Stimulated activated naive CD8-positive, alpha-beta T cell treated with anti-CD3 and anti-CD28 coated beads, Interleukin-15, Interleukin-2, amounts not matched to agents 100 ng/mL and 50 ng/mL, for 24 hours (primary cell): ENCODE data around the gene CDK17.
"Not testable (repeated sequence)": the region's sequence is repeated elsewhere in the genome, so short reads cannot be mapped to it uniquely, and the experiment has no call there.

Experiments used
- H3K27ac Mint-ChIP-seq: one replicate; pipeline ENCODE4 v1.8.0; 2021; ENCODE audit warnings: mild to moderate bottlenecking, mixed read lengths
- H3K27me3 Mint-ChIP-seq: one replicate; pipeline ENCODE4 v1.8.0; 2021; ENCODE audit warnings: mixed read lengths
- H3K36me3 Mint-ChIP-seq: one replicate; pipeline ENCODE4 v1.8.0; 2021; ENCODE audit warnings: low read depth, mixed read lengths
- H3K4me1 Mint-ChIP-seq: one replicate; pipeline ENCODE4 v1.8.0; 2021; ENCODE audit warnings: low read depth, mixed read lengths
- H3K4me3 Mint-ChIP-seq: one replicate; pipeline ENCODE4 v1.8.0; 2021; ENCODE audit warnings: mild to moderate bottlenecking, mixed read lengths
- H3K9me3 Mint-ChIP-seq: one replicate; pipeline ENCODE4 v1.8.0; 2021; ENCODE audit warnings: mixed read lengths

The CDK17 gene

DNA sequence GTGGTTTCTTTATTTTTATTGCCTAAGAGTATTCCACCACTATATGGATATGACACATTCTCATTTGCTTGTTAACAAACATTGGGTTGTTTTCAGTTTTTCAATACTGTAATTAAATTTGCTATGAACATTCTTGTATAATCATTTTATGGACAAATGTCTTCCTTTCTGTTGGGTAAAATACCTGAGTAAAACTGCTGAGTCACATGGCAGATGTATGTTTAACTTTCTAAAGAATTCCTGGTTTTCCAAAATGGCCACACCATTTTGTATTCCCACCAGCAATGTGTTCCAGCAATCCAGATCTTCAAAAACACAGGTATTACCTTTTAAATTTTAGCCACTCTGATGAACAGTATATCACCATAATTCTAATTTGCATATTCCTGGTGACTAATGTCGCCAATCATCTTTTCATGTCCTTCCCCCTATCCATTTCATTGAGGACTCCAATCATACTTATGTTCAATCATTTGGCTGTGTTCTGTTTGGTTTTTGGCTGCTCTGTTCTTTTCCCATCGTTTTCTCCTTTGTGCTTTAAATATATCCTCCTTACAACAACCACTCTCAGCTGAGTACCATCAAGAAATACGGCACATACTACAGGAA is 36.0 kb downstream of the CDK17 start:
- peaks cover 84% of the 10 kb centered on the region for H3K4me1 Mint-ChIP-seq
- H3K27ac Mint-ChIP-seq = peak overlapping the region; percentile 6
- no peaks in the 10 kb centered on the region for H3K9me3 Mint-ChIP-seq
- no peaks in the 10 kb centered on the region for H3K36me3 Mint-ChIP-seq
- no peak overlapping the region for H3K4me3 Mint-ChIP-seq
- H3K27me3 Mint-ChIP-seq = no peaks in the 10 kb centered on the region

DNA sequence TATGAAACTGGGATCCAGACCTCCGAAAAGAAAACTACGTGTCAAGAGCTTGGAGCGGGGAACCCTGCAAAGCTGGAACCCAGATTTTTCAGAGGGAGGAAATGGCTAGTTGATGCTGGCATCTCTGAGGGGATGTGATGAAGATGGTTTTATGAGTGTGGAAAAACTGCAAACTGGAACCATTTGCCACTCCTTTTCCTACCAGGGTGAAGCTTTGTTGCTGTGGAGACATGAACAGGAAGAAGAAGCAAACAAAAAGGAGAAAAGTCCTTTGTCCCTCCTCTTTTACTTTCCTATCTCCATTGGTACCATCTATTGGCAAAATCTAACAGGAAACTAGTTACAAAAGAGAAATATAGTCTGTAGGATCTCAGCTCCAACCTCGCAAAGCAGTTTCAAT is 39.2 kb downstream of the CDK17 start:
- no peak overlapping the region for H3K27ac Mint-ChIP-seq
- H3K4me1 Mint-ChIP-seq = peaks cover 79% of the 10 kb centered on the region
- no peaks in the 10 kb centered on the region for H3K27me3 Mint-ChIP-seq
- H3K4me3 Mint-ChIP-seq = no peak overlapping the region
- H3K9me3 Mint-ChIP-seq = no peaks in the 10 kb centered on the region
- H3K36me3 Mint-ChIP-seq = peaks cover 4% of the 10 kb centered on the region

DNA sequence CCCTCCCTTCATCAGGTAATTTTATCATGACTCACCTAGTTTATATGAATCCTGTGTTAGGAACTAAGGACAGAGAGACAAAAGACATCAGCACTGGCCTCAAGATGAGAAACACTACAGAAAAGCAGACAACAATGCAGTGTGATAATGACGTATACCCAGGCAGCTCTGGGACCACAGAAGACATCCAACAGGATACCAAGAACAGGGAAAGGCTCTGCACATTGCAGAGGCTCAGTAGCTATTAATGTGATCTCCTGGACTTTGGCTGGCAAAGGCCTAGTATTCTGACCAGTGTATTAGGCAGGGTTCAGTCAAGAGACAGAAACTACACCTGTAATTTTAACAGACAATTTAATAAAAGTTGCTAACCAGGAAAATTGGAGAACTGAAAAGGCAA is 39.7 kb downstream of the CDK17 start:
- peaks cover 4% of the 10 kb centered on the region for H3K36me3 Mint-ChIP-seq
- H3K9me3 Mint-ChIP-seq = no peaks in the 10 kb centered on the region
- H3K27me3 Mint-ChIP-seq = no peaks in the 10 kb centered on the region
- peaks cover 76% of the 10 kb centered on the region for H3K4me1 Mint-ChIP-seq
- H3K27ac Mint-ChIP-seq = no peak overlapping the region
- H3K4me3 Mint-ChIP-seq = no peak overlapping the region

DNA sequence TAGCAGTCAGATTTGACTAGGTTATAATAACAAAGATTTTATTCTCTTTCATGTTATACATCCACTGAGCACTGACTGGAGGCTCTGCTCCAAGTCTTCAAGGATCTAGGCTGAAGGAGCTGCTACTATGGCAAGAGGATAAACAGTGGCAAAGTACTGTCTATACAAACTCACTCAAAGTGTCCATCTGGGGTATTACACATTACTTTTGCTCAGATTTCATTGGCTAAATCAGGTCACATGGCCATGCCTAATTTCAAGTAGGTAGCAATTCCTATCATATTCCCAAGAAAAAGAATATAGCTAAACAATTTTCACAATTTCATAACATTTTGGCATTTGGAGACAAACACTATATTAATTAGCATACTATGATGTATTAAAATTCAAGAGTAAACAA is 40.9 kb downstream of the CDK17 start:
- H3K4me1 Mint-ChIP-seq = peaks cover 74% of the 10 kb centered on the region
- peaks cover 4% of the 10 kb centered on the region for H3K36me3 Mint-ChIP-seq
- no peak overlapping the region for H3K27ac Mint-ChIP-seq
- H3K4me3 Mint-ChIP-seq = no peak overlapping the region
- H3K9me3 Mint-ChIP-seq = no peaks in the 10 kb centered on the region
- no peaks in the 10 kb centered on the region for H3K27me3 Mint-ChIP-seq

DNA sequence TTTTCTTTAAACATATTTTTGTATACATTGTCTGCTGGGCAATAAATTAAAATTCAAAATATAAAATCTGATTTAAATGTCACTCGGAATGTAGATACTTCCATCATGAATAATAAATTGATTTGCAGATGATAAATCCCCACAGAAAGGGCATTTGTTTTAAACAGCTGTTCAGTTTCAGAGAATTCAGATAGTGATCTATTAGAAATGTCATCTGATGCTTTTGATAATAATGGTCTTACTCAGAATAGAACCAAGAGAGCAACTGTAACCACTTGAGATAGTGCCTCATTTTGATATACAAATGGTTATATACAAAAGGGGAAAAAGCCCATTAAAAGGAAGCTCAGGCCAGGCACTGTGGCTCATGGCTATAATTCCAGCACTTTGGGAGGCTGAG is 43.4 kb downstream of the CDK17 start:
- H3K36me3 Mint-ChIP-seq = peaks cover 4% of the 10 kb centered on the region
- H3K9me3 Mint-ChIP-seq = no peaks in the 10 kb centered on the region
- no peaks in the 10 kb centered on the region for H3K27me3 Mint-ChIP-seq
- peaks cover 77% of the 10 kb centered on the region for H3K4me1 Mint-ChIP-seq
- H3K27ac Mint-ChIP-seq = no peak overlapping the region
- no peak overlapping the region for H3K4me3 Mint-ChIP-seq

DNA sequence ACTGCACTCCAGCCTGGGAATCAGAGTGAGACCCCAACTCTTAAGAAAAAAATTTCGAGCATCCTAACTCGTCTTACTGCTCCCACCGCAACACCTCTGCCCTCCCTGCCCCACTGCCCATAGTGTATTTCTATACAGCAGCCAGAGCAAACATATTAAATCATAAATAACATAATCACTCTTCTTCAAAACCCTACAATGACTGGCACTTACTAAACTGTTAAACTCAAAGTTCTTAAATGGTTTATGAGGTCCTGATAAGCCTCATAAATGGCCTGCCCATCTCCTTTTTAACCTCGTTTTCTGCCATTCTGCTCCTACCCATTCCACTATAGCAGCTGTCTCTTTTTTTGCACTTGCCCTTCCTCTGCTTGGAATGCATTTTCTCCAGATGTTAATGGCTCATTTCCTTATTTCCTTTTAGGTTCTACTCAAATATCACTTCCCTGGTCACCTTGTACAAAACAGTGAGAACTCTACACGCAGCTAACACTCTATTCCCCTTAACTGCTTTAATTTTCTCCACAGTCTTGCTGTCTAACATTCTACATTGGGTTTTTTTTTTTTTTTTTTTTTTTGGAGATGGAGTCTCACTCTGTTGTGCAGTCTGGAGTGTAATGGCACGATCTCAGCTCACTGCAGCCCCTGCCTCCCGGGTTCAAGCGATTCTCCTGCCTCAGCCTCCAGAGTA is 45.2 kb downstream of the CDK17 start:
- Mint-ChIP-seq H3K27me3 (no peaks in the 10 kb centered on the region), H3K9me3 (no peaks in the 10 kb centered on the region), H3K27ac (no peak overlapping the region), H3K4me3 (no peak overlapping the region), H3K4me1 (peaks cover 75% of the 10 kb centered on the region), H3K36me3 (peaks cover 4% of the 10 kb centered on the region)

DNA sequence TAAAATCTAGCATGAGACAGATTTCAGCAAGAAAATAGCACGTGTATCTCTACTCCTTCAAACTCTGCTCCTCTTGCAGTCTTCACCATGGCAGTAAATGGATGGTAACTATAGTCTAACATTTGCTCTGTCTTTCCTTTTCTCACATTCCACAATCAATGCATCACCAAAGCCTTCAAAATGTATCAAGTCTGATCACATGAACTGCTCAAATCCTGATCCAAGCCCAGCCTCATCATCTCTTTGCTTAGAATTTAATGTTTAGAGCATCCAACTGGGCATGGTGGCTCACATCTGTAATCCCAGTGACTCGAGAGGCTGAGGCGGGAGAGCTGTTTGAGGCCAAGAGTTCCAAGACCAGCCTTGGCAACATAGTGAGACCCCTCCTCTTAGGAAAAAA is 45.9 kb downstream of the CDK17 start:
- no peaks in the 10 kb centered on the region for H3K9me3 Mint-ChIP-seq
- H3K36me3 Mint-ChIP-seq = peaks cover 4% of the 10 kb centered on the region
- no peak overlapping the region for H3K27ac Mint-ChIP-seq
- no peak overlapping the region for H3K4me3 Mint-ChIP-seq
- no peaks in the 10 kb centered on the region for H3K27me3 Mint-ChIP-seq
- peaks cover 76% of the 10 kb centered on the region for H3K4me1 Mint-ChIP-seq

DNA sequence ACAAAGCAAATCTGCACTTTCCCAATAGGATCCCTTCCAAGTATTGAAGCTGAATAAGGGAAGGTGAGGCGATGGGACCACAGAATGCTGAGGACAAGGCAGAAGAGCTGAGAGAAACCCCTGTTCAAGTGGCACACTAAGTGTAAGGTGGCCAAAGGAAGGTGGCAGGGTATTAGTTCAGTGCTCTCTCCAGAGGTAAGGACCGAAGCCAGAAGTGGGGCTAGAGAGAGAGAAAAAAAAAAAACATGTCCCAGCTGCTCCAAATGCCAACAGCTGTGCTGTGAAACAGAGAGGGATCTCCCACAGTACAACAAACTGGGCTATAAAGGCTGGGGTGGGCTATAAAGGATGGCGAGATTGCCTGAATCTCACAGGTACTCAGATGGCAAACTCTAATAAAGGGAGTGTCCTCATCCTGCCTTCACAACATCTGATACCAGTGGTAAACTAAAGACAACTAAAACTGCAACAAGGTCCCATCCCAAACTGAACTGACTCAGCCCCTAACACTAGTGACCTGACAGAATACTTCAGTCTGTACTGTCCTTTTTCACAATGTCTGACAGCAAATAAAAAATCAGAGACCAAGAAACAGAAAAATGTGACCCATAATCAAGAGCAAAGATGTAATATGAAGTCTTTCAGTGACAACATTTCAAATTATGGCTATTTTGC is 47.9 kb downstream of the CDK17 start:
- Mint-ChIP-seq H3K27me3 (no peaks in the 10 kb centered on the region), H3K36me3 (no peaks in the 10 kb centered on the region), H3K4me3 (no peak overlapping the region), H3K9me3 (no peaks in the 10 kb centered on the region), H3K27ac (no peak overlapping the region), H3K4me1 (peaks cover 85% of the 10 kb centered on the region)

DNA sequence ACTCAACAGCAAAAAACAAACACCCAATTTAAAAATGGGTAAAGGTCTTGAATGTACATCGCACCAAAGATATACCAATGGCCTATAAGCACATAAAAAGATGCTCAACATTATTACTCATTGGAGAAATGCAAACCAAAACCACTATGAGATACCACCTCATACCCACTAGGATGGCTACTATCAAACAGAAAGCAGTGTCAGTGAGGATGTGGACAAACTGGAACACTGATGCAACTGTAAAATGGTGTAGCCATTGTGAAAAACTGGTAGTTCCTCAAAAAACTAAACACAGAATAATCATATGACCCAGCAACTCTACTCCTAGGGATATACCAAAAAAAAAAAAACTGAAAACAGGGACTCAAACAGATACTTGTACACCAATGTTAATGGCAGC is 49.3 kb downstream of the CDK17 start:
- Mint-ChIP-seq H3K9me3 (no peaks in the 10 kb centered on the region), H3K27ac (peak overlapping the region; percentile 81), H3K36me3 (no peaks in the 10 kb centered on the region), H3K27me3 (no peaks in the 10 kb centered on the region), H3K4me3 (peak overlapping the region; percentile 28), H3K4me1 (peaks cover 82% of the 10 kb centered on the region)

DNA sequence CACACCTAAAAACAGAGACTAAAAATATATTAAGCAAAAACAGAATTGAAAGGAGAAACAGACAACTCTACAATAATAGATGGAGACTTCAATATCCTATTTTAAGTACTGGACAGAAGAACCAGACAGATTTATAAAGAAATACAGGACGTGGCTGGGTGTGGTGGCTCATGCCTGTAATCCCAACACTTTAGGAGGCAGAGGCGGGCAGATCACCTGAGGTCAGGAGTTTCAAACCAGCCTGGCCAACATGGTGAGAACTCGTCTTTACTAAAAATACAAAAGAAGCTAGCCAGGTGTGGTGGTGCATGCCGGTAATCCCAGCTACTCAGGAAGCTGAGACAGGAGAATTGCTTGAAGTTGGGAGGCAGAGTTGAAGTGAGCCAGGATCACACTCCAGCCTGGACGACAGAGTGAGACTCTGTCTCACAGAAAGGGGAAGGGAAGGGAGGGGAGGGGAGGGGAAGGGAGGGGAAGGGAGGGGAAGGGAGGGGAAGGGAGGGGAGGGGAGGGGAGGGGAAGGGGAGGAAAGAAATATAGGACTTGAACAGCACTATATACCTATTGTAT is 53.0 kb downstream of the CDK17 start:
- Mint-ChIP-seq H3K27ac (peak overlapping the region; percentile 37), H3K9me3 (peaks cover 15% of the 10 kb centered on the region), H3K27me3 (no peaks in the 10 kb centered on the region), H3K4me3 (peak overlapping the region; percentile 33), H3K4me1 (peaks cover 66% of the 10 kb centered on the region), H3K36me3 (peaks cover 32% of the 10 kb centered on the region)

DNA sequence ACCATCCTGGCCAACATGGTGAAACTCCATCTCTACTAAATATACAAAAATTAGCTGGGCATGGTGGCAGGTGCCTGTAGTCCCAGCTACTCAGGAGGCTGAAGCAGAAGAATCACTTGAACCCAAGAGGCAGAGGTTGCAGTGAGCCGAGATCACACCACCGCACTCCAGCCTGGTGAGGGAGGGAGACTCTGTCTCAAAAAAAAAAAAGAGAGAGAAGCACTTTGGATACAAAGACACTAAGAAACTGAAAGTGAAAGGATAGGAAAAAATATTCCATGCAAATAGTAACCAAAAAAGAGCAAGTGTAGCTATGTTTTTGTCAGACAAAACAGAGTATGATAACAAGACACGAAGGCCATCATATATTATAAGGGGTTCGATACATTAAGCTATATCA is 53.5 kb downstream of the CDK17 start:
- Mint-ChIP-seq H3K9me3 (peaks cover 15% of the 10 kb centered on the region), H3K27ac (peak overlapping the region; percentile 37), H3K36me3 (peaks cover 32% of the 10 kb centered on the region), H3K4me1 (peaks cover 61% of the 10 kb centered on the region), H3K4me3 (peak overlapping the region; percentile 33)
- H3K27me3 Mint-ChIP-seq = not testable (repeated sequence)

DNA sequence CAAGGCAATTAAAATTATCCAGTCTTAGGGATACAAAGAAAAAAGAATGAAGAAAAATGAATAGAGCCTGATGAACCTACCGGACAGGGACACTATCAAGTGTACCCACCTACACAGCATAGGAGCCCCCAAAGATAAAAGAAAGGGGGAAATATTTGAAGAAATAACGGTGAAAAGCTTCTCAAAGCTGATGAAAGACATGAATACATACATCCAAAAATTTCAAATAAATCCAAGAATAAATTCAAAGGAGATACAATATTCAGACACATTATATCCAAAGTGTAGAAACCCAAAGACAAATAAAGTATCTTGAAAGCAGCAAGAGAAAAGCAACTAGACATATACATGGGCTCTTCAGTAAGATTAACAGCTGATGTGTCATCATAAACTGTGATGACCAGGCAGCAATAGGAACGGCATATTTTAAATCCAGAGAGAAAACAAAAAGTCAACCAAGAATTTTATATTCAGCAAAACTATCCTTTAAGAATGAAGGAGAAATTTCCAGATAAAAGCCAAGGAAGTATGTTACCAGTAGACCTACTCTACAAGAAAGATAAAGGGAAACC is 56.0 kb downstream of the CDK17 start:
- Mint-ChIP-seq H3K4me1 (peaks cover 58% of the 10 kb centered on the region), H3K27ac (peak overlapping the region; percentile 28), H3K4me3 (no peak overlapping the region)

DNA sequence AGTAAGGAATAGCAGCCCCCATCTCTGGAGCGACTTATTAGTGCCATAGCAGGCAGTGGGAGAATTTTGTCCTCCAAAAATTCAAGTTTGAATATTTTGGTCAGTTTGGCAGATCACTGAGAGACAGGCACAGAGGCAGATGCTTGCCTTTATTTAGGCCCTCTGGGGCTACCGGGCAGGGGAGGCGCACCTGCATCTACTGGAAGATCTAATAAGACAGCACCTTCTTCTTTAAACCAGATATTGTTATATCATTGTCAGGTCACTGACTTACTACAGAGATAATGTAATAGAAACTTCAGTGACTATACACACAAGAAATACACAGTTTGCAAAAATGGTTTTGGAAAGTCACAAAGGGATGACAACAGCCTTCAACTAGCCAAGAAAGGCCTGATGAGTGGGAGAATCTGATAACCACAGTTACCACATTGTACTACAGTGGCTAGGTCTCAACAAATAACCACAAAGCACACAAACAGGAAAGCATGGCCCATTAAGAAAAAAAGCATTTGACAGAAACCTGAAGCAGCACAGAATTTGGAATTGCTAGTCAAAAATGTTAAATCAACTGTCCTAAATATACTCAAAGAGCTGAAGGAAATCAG is 56.8 kb downstream of the CDK17 start:
- Mint-ChIP-seq H3K27me3 (no peaks in the 10 kb centered on the region), H3K36me3 (peaks cover 39% of the 10 kb centered on the region), H3K27ac (peak overlapping the region; percentile 33), H3K9me3 (peaks cover 15% of the 10 kb centered on the region), H3K4me3 (peak overlapping the region; percentile 6), H3K4me1 (peaks cover 57% of the 10 kb centered on the region)

More for the DNA sequence above, 56.0 kb downstream of the CDK17 start:
- Mint-ChIP-seq H3K9me3 (peaks cover 15% of the 10 kb centered on the region), H3K27me3 (no peaks in the 10 kb centered on the region), H3K36me3 (peaks cover 33% of the 10 kb centered on the region)

DNA sequence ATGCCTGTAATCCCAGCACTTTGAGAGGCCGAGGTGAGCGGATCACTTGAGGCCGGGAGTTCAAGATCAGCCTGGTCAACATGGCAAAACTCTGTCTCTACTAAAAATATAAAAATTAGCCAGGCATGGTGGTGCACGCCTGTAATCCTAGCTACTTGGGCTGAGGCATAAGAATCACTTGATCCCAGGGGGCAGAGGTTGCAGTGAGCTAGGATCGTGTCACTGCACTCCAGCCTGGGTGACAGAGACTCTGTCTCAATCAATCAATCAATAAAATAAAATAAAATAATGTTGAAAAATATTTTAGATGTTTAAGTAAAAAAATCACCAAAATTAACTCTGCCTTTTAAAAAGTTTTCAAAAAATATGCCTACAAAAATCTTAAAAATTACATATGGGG is 60.6 kb downstream of the CDK17 start:
- H3K27ac Mint-ChIP-seq, H3K4me3 Mint-ChIP-seq, H3K27me3 Mint-ChIP-seq: not testable (repeated sequence)
- peaks cover 58% of the 10 kb centered on the region for H3K4me1 Mint-ChIP-seq
- peaks cover 28% of the 10 kb centered on the region for H3K9me3 Mint-ChIP-seq
- peaks cover 45% of the 10 kb centered on the region for H3K36me3 Mint-ChIP-seq
